ENCODE results near the gene STIM1.
"Not testable (repeated sequence)": the region's sequence is repeated elsewhere in the genome, so short reads cannot be mapped to it uniquely, and the experiment has no call there.

DNA sequence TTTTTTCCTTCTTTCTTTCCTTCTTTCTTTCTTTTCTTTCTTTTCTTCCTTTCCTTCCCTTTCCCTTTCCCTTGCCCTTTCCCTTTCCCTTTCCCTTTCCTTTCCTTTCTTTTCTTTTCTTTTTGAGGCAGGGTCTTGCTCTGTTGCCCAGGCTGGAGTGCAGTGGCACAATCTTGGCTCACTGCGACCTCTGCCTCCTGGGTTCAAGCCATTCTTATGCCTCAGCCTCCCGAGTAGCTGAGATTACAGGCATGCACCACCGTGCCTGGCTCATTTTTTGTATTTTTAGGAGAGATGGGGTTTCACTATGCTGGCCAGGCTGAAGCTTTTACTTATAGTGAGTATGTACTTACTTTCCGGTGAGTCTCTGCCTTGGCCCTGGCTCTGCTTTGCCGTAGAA, 40.6 kb upstream of the STIM1 start:
- TF ChIP-seq, protein P1, sequence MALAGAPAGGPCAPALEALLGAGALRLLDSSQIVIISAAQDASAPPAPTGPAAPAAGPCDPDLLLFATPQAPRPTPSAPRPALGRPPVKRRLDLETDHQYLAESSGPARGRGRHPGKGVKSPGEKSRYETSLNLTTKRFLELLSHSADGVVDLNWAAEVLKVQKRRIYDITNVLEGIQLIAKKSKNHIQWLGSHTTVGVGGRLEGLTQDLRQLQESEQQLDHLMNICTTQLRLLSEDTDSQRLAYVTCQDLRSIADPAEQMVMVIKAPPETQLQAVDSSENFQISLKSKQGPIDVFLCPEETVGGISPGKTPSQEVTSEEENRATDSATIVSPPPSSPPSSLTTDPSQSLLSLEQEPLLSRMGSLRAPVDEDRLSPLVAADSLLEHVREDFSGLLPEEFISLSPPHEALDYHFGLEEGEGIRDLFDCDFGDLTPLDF (CRISPR knock-in tag; IDR thresholded peaks at IDR 0.05) = not testable (repeated sequence)
- TF ChIP-seq PRDM15 (CRISPR knock-in tag; IDR thresholded peaks at IDR 0.05); ZNF416 (CRISPR knock-in tag; IDR thresholded peaks at IDR 0.05); NR2C2 (CRISPR knock-in tag; IDR thresholded peaks at IDR 0.05); CTCF (IDR thresholded peaks at IDR 0.05); CREB1 (CRISPR knock-in tag; IDR thresholded peaks at IDR 0.05); ZBTB21 (CRISPR knock-in tag; IDR thresholded peaks at IDR 0.05; ENCODE audit: borderline replicate concordance); CREM (CRISPR knock-in tag; IDR thresholded peaks at IDR 0.05); FOXP1 (CRISPR knock-in tag; IDR thresholded peaks at IDR 0.05; ENCODE audit: borderline replicate concordance): not testable (repeated sequence)
- TF ChIP-seq, protein P2, sequence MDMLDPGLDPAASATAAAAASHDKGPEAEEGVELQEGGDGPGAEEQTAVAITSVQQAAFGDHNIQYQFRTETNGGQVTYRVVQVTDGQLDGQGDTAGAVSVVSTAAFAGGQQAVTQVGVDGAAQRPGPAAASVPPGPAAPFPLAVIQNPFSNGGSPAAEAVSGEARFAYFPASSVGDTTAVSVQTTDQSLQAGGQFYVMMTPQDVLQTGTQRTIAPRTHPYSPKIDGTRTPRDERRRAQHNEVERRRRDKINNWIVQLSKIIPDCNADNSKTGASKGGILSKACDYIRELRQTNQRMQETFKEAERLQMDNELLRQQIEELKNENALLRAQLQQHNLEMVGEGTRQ (CRISPR knock-in tag; IDR thresholded peaks at IDR 0.05) = not testable (repeated sequence)
- TF ChIP-seq, protein P3, sequence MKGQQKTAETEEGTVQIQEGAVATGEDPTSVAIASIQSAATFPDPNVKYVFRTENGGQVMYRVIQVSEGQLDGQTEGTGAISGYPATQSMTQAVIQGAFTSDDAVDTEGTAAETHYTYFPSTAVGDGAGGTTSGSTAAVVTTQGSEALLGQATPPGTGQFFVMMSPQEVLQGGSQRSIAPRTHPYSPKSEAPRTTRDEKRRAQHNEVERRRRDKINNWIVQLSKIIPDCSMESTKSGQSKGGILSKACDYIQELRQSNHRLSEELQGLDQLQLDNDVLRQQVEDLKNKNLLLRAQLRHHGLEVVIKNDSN (CRISPR knock-in tag; IDR thresholded peaks at IDR 0.05) = not testable (repeated sequence)
- TF ChIP-seq, protein P4, sequence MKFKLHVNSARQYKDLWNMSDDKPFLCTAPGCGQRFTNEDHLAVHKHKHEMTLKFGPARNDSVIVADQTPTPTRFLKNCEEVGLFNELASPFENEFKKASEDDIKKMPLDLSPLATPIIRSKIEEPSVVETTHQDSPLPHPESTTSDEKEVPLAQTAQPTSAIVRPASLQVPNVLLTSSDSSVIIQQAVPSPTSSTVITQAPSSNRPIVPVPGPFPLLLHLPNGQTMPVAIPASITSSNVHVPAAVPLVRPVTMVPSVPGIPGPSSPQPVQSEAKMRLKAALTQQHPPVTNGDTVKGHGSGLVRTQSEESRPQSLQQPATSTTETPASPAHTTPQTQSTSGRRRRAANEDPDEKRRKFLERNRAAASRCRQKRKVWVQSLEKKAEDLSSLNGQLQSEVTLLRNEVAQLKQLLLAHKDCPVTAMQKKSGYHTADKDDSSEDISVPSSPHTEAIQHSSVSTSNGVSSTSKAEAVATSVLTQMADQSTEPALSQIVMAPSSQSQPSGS (CRISPR knock-in tag; IDR thresholded peaks at IDR 0.05; ENCODE audit: borderline replicate concordance, low read depth) = not testable (repeated sequence)

All from WTC11 (cell line).